Measurements from ENCODE around the gene CLDN14. TPM values are rescaled to one million over a fixed set of nuclear protein-coding genes. Genes with fewer than 3 reads are reported as not detected.

CLDN14 gene
- total RNA-seq, 1 donor from 2014 or later: not detected

- Histone ChIP-seq H3K4me1 (no peaks in the 10 kb centered on the region), H3K4me3 (no peak overlapping the region), H3K36me3 (no peaks in the 10 kb centered on the region), H3K27ac (no peak overlapping the region), H3K27me3 (no peaks in the 10 kb centered on the region), H3K9me3 (no peaks in the 10 kb centered on the region)
- DNase-seq: no peak
- ATAC-seq: no peak
- TF ChIP-seq, protein P1, sequence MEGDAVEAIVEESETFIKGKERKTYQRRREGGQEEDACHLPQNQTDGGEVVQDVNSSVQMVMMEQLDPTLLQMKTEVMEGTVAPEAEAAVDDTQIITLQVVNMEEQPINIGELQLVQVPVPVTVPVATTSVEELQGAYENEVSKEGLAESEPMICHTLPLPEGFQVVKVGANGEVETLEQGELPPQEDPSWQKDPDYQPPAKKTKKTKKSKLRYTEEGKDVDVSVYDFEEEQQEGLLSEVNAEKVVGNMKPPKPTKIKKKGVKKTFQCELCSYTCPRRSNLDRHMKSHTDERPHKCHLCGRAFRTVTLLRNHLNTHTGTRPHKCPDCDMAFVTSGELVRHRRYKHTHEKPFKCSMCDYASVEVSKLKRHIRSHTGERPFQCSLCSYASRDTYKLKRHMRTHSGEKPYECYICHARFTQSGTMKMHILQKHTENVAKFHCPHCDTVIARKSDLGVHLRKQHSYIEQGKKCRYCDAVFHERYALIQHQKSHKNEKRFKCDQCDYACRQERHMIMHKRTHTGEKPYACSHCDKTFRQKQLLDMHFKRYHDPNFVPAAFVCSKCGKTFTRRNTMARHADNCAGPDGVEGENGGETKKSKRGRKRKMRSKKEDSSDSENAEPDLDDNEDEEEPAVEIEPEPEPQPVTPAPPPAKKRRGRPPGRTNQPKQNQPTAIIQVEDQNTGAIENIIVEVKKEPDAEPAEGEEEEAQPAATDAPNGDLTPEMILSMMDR (IDR thresholded peaks at IDR 0.05): no peak
- intact Hi-C loops (cut with DNase I): no loop called here
Observed at GRCh38 chr21:36419241-36419640, 60.7 kb downstream of the CLDN14 start.

DNA sequence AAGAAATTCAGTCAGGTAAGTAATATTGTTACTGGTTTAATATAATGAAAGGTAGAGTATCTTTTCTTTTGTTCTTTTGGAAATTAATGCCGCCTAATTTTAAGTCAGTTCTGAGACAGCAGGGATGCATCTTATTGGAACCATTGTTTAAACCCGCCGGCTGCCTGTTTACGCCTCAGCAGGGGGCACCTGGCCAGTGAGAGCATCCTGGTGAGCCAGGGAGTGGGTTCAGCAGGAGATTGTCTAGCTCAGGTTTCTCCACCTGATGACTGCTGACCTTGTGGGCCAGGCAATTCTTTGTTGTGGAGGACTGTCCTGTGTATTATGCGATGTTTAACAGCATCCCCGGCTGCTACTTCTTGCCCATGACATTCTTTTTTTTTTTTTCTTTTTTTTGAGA lies 64.5 kb downstream of the CLDN14 start:
- DNase-seq (no peak), ATAC-seq (no peak)
- Histone ChIP-seq H3K27ac (no peak overlapping the region), H3K36me3 (no peaks in the 10 kb centered on the region), H3K4me1 (no peaks in the 10 kb centered on the region), H3K9me3 (no peaks in the 10 kb centered on the region), H3K4me3 (no peak overlapping the region), H3K27me3 (no peaks in the 10 kb centered on the region)
- TF ChIP-seq, protein P1 (IDR thresholded peaks at IDR 0.05): no peak
- intact Hi-C loops (cut with DNase I): no loop called here

GRCh38 chr21:36412916-36413315 lies 67.0 kb downstream of the CLDN14 start:
- Histone ChIP-seq H3K4me3 (no peak overlapping the region), H3K9me3 (no peaks in the 10 kb centered on the region), H3K27me3 (no peaks in the 10 kb centered on the region), H3K4me1 (no peaks in the 10 kb centered on the region), H3K36me3 (no peaks in the 10 kb centered on the region), H3K27ac (no peak overlapping the region)
- DNase-seq (no peak), ATAC-seq (no peak)
- TF ChIP-seq, protein P1 (IDR thresholded peaks at IDR 0.05): no peak
- intact Hi-C loops (cut with DNase I): no loop called here

- no peaks in the 10 kb centered on the region for H3K36me3 ChIP-seq
- no peak overlapping the region for H3K27ac ChIP-seq
- H3K4me3 ChIP-seq: no peak overlapping the region
- H3K4me1 ChIP-seq: no peaks in the 10 kb centered on the region
- TF ChIP-seq, protein P1 (IDR thresholded peaks at IDR 0.05): no peak
- ATAC-seq (no peak), DNase-seq (no peak)
- H3K9me3 ChIP-seq: no peaks in the 10 kb centered on the region
- intact Hi-C loops (cut with DNase I): no loop called here
- no peaks in the 10 kb centered on the region for H3K27me3 ChIP-seq
Observed at GRCh38 chr21:36411301-36411700, 68.6 kb downstream of the CLDN14 start.

Other genes with a start within 250 kb of the CLDN14 start
- 32.3 TPM for gene MORC3, start 159.9 kb downstream of the CLDN14 start, total RNA-seq
- gene CHAF1B, start 94.7 kb downstream of the CLDN14 start, total RNA-seq: 0.67 TPM
- gene SIM2, start 219.0 kb upstream of the CLDN14 start, total RNA-seq: not detected

All from upper lobe of right lung (tissue), 1 donor.